HG03108 (cell line): ENCODE results near the gene OXCT1.

Experiments used
- ATAC-seq: cut with Tn5 transposase; IDR thresholded peaks from one replicate; pipeline ENCODE4 v1.9.1; 2021; ENCODE audit warnings: moderate library complexity; ENCODE audit not compliant: unreplicated experiment

Gene OXCT1

GRCh38 chr5:41869724-41870626 is at the start of gene OXCT1:
Gene OXCT1, minus strand, starts transcription at chr5:41870425. Its CDS starts 67 bp downstream, at chr5:41870358.
- ATAC-seq = peak; percentile 93

GRCh38 chr5:41918105-41918504 is 47.9 kb upstream of the OXCT1 start:
- ATAC-seq = no peak

- no peak for ATAC-seq
Measured at GRCh38 chr5:41908374-41909079, 38.3 kb upstream of the OXCT1 start.

GRCh38 chr5:41906151-41906550 is 35.9 kb upstream of the OXCT1 start:
- no peak for ATAC-seq

- peak; percentile 99 for ATAC-seq
Measured at GRCh38 chr5:41903892-41904799, 33.9 kb upstream of the OXCT1 start, which contains the start of gene RIMOC1. Gene RIMOC1, plus strand, starts transcription at chr5:41904344. Its CDS starts 24 bp downstream, at chr5:41904368.

GRCh38 chr5:41903382-41903891 is 33.2 kb upstream of the OXCT1 start:
- ATAC-seq = no peak

- no peak for ATAC-seq
Measured at GRCh38 chr5:41896230-41896629, 26.0 kb upstream of the OXCT1 start.

- no peak for ATAC-seq
Measured at GRCh38 chr5:41893074-41893851, 23.0 kb upstream of the OXCT1 start.

GRCh38 chr5:41892031-41892430 is 21.8 kb upstream of the OXCT1 start:
- no peak for ATAC-seq

GRCh38 chr5:41891066-41891707 is 21.0 kb upstream of the OXCT1 start:
- no peak for ATAC-seq

- ATAC-seq = no peak
Measured at GRCh38 chr5:41885286-41885685, 15.1 kb upstream of the OXCT1 start.

GRCh38 chr5:41883936-41884335 is 13.7 kb upstream of the OXCT1 start:
- ATAC-seq = no peak

GRCh38 chr5:41883243-41883642 is 13.0 kb upstream of the OXCT1 start:
- ATAC-seq = no peak

- ATAC-seq = no peak
Measured at GRCh38 chr5:41882765-41883164, 12.5 kb upstream of the OXCT1 start.

GRCh38 chr5:41878643-41879478 is 8.6 kb upstream of the OXCT1 start:
- peak; percentile 68 for ATAC-seq

- peak; percentile 36 for ATAC-seq
Measured at GRCh38 chr5:41878173-41878572, 7.9 kb upstream of the OXCT1 start.

- ATAC-seq = no peak
Measured at GRCh38 chr5:41877408-41877807, 7.2 kb upstream of the OXCT1 start.

- ATAC-seq = no peak
Measured at GRCh38 chr5:41876678-41877077, 6.5 kb upstream of the OXCT1 start.

- ATAC-seq = no peak
Measured at GRCh38 chr5:41875121-41875520, 4.9 kb upstream of the OXCT1 start.
